Measurements from ENCODE around the gene SLCO3A1.

Gene SLCO3A1

GRCh38 chr15:91872356-91873137, 19.0 kb downstream of the SLCO3A1 start (continued):
- no peak for TF ChIP-seq ZNF341 (tag by site-specific recombination; IDR thresholded peaks at IDR 0.05; ENCODE audit: low read depth)
- TF ChIP-seq ZNF654 (tag by site-specific recombination; IDR thresholded peaks at IDR 0.05; ENCODE audit: low read depth), result no peak
- TF ChIP-seq ZNF513 (tag by site-specific recombination; IDR thresholded peaks at IDR 0.05), result no peak
- TF ChIP-seq ZNF664 (tag by site-specific recombination; IDR thresholded peaks at IDR 0.05), result no peak
- no peak for TF ChIP-seq ZNF10 (tag by site-specific recombination; IDR thresholded peaks at IDR 0.05)
- no peak for TF ChIP-seq ZNF248 (tag by site-specific recombination; IDR thresholded peaks at IDR 0.05)
- no peak for TF ChIP-seq ZBTB7A (tag by site-specific recombination; IDR thresholded peaks at IDR 0.05; ENCODE audit: low read depth)

DNA sequence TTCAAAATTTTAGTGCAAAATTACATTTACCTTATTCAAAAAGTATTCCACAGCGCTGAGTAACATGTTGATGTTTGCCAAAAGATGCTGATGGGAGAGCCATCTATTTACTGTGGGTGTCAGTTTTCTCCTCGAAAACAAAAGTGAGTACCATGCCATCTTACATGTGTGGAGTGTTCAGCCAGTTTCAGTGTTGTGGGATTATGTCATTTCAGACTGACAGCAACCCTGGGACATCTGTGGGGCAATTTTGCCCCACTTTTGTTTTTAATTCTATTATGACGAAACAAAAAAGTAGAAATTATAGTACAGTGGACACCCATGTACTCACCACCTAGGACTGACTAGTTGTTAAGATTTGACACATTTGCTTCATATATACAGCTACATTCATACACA, 19.6 kb downstream of the SLCO3A1 start:
- Histone ChIP-seq H3K27ac (ENCODE audit: extremely low read depth, low read depth, low read length) (no peak overlapping the region), H3K36me3 (ENCODE audit: control insufficient read depth in 2 of 2, insufficient read depth in 1 of 2, low read length in 2 of 2) (no peaks in the 10 kb centered on the region), H3K4me3 (ENCODE audit: low read depth, low read length) (no peak overlapping the region), H3K4me1 (ENCODE audit: control insufficient read depth, insufficient read depth, low read length) (no peaks in the 10 kb centered on the region), H3K9me3 (ENCODE audit: control insufficient read depth, insufficient read depth, low read depth, low read length) (no peaks in the 10 kb centered on the region)
- ChIA-PET POLR2A (no interaction called here), CTCF (no interaction called here)
- TF ChIP-seq ZNF747 (tag by site-specific recombination; IDR thresholded peaks at IDR 0.05) (no peak), SETDB1 (IDR thresholded peaks at IDR 0.05; ENCODE audit: insufficient read length, low read length) (no peak), ZNF776 (tag by site-specific recombination; IDR thresholded peaks at IDR 0.05; ENCODE audit: borderline replicate concordance) (no peak), RBAK (tag by site-specific recombination; IDR thresholded peaks at IDR 0.05) (no peak), ZNF23 (tag by site-specific recombination; IDR thresholded peaks at IDR 0.05; ENCODE audit: borderline replicate concordance) (no peak), ZBTB48 (tag by site-specific recombination; IDR thresholded peaks at IDR 0.05) (no peak), ZNF184 (tag by site-specific recombination; IDR thresholded peaks at IDR 0.05) (no peak), ZSCAN4 (tag by site-specific recombination; IDR thresholded peaks at IDR 0.05) (no peak), ZNF350 (tag by site-specific recombination; IDR thresholded peaks at IDR 0.05) (no peak), ZNF707 (tag by site-specific recombination; IDR thresholded peaks at IDR 0.05) (no peak), ZNF514 (tag by site-specific recombination; IDR thresholded peaks at IDR 0.05) (no peak), ZNF488 (tag by site-specific recombination; IDR thresholded peaks at IDR 0.05) (no peak), TCF7L2 (IDR thresholded peaks at IDR 0.05; ENCODE audit: borderline replicate concordance, low read depth, low read length) (no peak), ZFHX2 (tag by site-specific recombination; conservative IDR thresholded peaks at IDR 0.05) (no peak), ZNF530 (tag by site-specific recombination; IDR thresholded peaks at IDR 0.05; ENCODE audit: low read depth) (no peak), OSR2 (tag by site-specific recombination; IDR thresholded peaks at IDR 0.05) (no peak)
